IMR-90 (cell line): ENCODE data around the gene STAM2. TPM values are rescaled to one million over a fixed set of nuclear protein-coding genes. Genes with fewer than 3 reads are reported as not detected.

Experiments used
- ATAC-seq: fragments of 200-7000 bp; cut with Tn5 transposase; 2 replicates; pipeline ENCODE4 v1.9.1; 2020; ENCODE audit warnings: low read depth, mild to moderate bottlenecking, moderate library complexity
- BruUV-seq: library from RNA; stranded (reverse); fragments of 400-500 nt; replicated peaks from 2 replicates; lab custom pipeline; 2021; lab: Mats Ljungman, UMichigan
- CTCF ChIA-PET: fragments of 300-600 bp; formaldehyde crosslinking; extraction: SDS; loops from one replicate; lab custom pipeline; 2021; ENCODE audit warnings: antibody characterized with exemption; lab: Yijun Ruan, JAX
- POLR2A ChIA-PET: fragments of 300-600 bp; sonication (Branson Sonifier 250); formaldehyde crosslinking; loops from one replicate; lab custom pipeline; 2022; ENCODE audit warnings: antibody characterized with exemption; ENCODE audit not compliant: unreplicated experiment; lab: Charles Lee
- DNase-seq: peaks from one replicate; pipeline ENCODE4 v3.0.0; 2013
- H2AFZ ChIP-seq: replicated peaks from 2 replicates; pipeline ENCODE3; 2013; ENCODE audit warnings: low read length, mild to moderate bottlenecking; ENCODE audit not compliant: poor library complexity
- H2AK5ac ChIP-seq: 2 replicates; pipeline ENCODE4 v1.6.1; 2013; ENCODE audit warnings: low read depth, low read length, inconsistent platforms
- H2AK9ac ChIP-seq: replicated peaks from 2 replicates; pipeline ENCODE3; 2013; ENCODE audit warnings: mild to moderate bottlenecking, low read depth, low read length, moderate library complexity; ENCODE audit not compliant: poor library complexity
- H2BK120ac ChIP-seq: 2 replicates; pipeline ENCODE4 v1.6.1; 2013; ENCODE audit warnings: low read depth, low read length, inconsistent platforms
- H2BK15ac ChIP-seq: 3 replicates; pipeline ENCODE4 v1.6.1; 2013; ENCODE audit warnings: low read depth, low read length, inconsistent platforms
- H2BK20ac ChIP-seq: 2 replicates; pipeline ENCODE4 v1.6.1; 2013; ENCODE audit warnings: low read depth, mild to moderate bottlenecking, inconsistent platforms, low read length, moderate library complexity
- H2BK5ac ChIP-seq: 2 replicates; pipeline ENCODE4 v1.6.1; 2013; ENCODE audit warnings: mild to moderate bottlenecking, low read depth, low read length, inconsistent platforms; ENCODE audit not compliant: poor library complexity, severe bottlenecking
- H3K14ac ChIP-seq: replicated peaks from 2 replicates; pipeline ENCODE4 v1.6.1; 2013; ENCODE audit warnings: low read depth, low read length, inconsistent platforms
- H3K18ac ChIP-seq: 2 replicates; pipeline ENCODE4 v1.6.1; 2013; ENCODE audit warnings: low read depth, low read length, control low read depth
- H3K23ac ChIP-seq: 2 replicates; pipeline ENCODE4 v1.6.1; 2013; ENCODE audit warnings: low read depth, low read length, inconsistent platforms
- H3K27ac ChIP-seq: 2 replicates; pipeline ENCODE4 v1.5.1; 2013; ENCODE audit warnings: mild to moderate bottlenecking, control low read depth, low read length; ENCODE audit not compliant: insufficient read depth
- H3K27me3 ChIP-seq: 2 replicates; pipeline ENCODE4 v1.6.1; 2013; ENCODE audit warnings: low read length; ENCODE audit not compliant: control insufficient read depth, insufficient read depth
- H3K36me3 ChIP-seq: 2 replicates; pipeline ENCODE4 v1.6.1; 2013; ENCODE audit warnings: low read length, mixed read lengths; ENCODE audit not compliant: control insufficient read depth, insufficient read depth
- H3K4ac ChIP-seq: 2 replicates; pipeline ENCODE4 v1.6.1; 2013; ENCODE audit warnings: low read depth, low read length, inconsistent platforms
- H3K4me1 ChIP-seq: 2 replicates; pipeline ENCODE4 v1.6.1; 2013; ENCODE audit warnings: low read length, mixed read lengths; ENCODE audit not compliant: control insufficient read depth, insufficient read depth
- H3K4me2 ChIP-seq: 2 replicates; pipeline ENCODE4 v1.6.1; 2013; ENCODE audit warnings: low read depth, mild to moderate bottlenecking, control low read depth, low read length, moderate library complexity
- H3K4me3 ChIP-seq: 2 replicates; pipeline ENCODE4 v1.5.1; 2013; ENCODE audit warnings: low read depth, mild to moderate bottlenecking, control low read depth, low read length, moderate library complexity; ENCODE audit not compliant: insufficient read depth
- H3K56ac ChIP-seq: 2 replicates; pipeline ENCODE4 v1.6.1; 2013; ENCODE audit warnings: low read length, inconsistent platforms; ENCODE audit not compliant: insufficient read depth; ENCODE audit errors: extremely low read depth
- H3K79me1 ChIP-seq, 2 experiments: 2 replicates each; pipeline ENCODE4 v1.6.1; 2013; ENCODE audit warnings: low read length in 2 of 2, inconsistent platforms in 1 of 2, low read depth in 1 of 2
- H3K9ac ChIP-seq: 2 replicates; pipeline ENCODE4 v1.6.1; 2013; ENCODE audit warnings: low read depth, low read length, control low read depth
- H3K9me1 ChIP-seq: 2 replicates; pipeline ENCODE4 v1.6.1; 2013; ENCODE audit warnings: low read length, inconsistent platforms; ENCODE audit not compliant: insufficient read depth
- H3K9me3 ChIP-seq: 2 replicates; pipeline ENCODE4 v1.6.1; 2013; ENCODE audit warnings: low read length; ENCODE audit not compliant: control insufficient read depth, insufficient read depth
- H4K20me1 ChIP-seq: 2 replicates; pipeline ENCODE4 v1.6.1; 2013; ENCODE audit warnings: low read length, inconsistent platforms; ENCODE audit not compliant: insufficient read depth
- H4K5ac ChIP-seq: 2 replicates; pipeline ENCODE4 v1.6.1; 2013; ENCODE audit warnings: mild to moderate bottlenecking, low read depth, low read length, control low read depth
- H4K8ac ChIP-seq, 2 experiments: 2 replicates each; pipeline ENCODE4 v1.6.1; 2013; ENCODE audit warnings: low read depth in 2 of 2, low read length in 2 of 2, control low read depth in 1 of 2, inconsistent platforms in 1 of 2
- H4K91ac ChIP-seq: 2 replicates; pipeline ENCODE4 v1.6.1; 2013; ENCODE audit warnings: low read depth, low read length, inconsistent platforms; ENCODE audit not compliant: insufficient read depth
- CTCF ChIP-seq: conservative IDR thresholded peaks from 2 replicates; pipeline ENCODE4 v1.5.1; 2012; ENCODE audit warnings: mild to moderate bottlenecking, low read depth, low read length, improper control_type of control experiment
- MXI1 ChIP-seq: IDR thresholded peaks from 2 replicates; pipeline ENCODE4 v1.6.1; 2012; ENCODE audit warnings: low read depth, mild to moderate bottlenecking, low read length, moderate library complexity, borderline replicate concordance
- WGBS, 2 experiments: methylation state at CpG; one replicate each; pipeline versions ENCODE4 v1.1.5 to v1.1.7; 2013; ENCODE audit warnings: missing lambda C conversion rate in 2 of 2; ENCODE audit not compliant: insufficient read length in 1 of 2; ENCODE audit errors: extremely low coverage in 2 of 2; 5-methylcytosine and 5-hydroxymethylcytosine counted together
- dilution Hi-C: fragments of 300-500 bp; cut with HindIII; formaldehyde crosslinking; loops from one replicate; pipeline ENCODE4 v1.14.3; 2018; ENCODE audit warnings: low sequenced_read_pairs; ENCODE audit not compliant: unreplicated experiment
- in situ Hi-C: fragments of 300-500 bp; cut with MboI; formaldehyde crosslinking; loops from 3 replicates; pipeline ENCODE4 v1.14.3; 2019; ENCODE audit warnings: low sequenced_read_pairs, inconsistent platforms, mixed read lengths
- intact Hi-C: fragments of 100-400 bp; cut with micrococcal nuclease; formaldehyde crosslinking; loops from 2 replicates; pipeline ENCODE4 v1.10.0; 2022
- polyA plus RNA-seq, 3 experiments: library from polyadenylated mRNA; depleted of rRNA; stranded (reverse); fragments of >200 nt; gene quantifications; 2 replicates each; pipeline ENCODE4 v1.2.3, GENCODE V29; 2012; ENCODE audit warnings: low replicate concordance in 1 of 3
- total RNA-seq: library from RNA; depleted of rRNA; stranded (reverse); fragments of >200 nt; gene quantifications from 2 replicates; pipeline ENCODE4 v1.2.3, GENCODE V29; 2012

Gene STAM2
- total and polyA plus RNA-seq, 2 of the 4 experiments (the other 2 are of a cell fraction) = 12.5 to 29.2 TPM

GRCh38 chr2:152201466-152201830 lies 25.9 kb upstream of the STAM2 start:
- ChIA-PET POLR2A (no interaction called here), CTCF (interaction anchor here (0.9 kb wide), 1 partner anchor 434 kb away, joined by 4 read pairs; no protein-coding TSS in a partner anchor)
- DNase-seq (no peak), ATAC-seq (no peak)
- BruUV-seq = no TSS peak
- Histone ChIP-seq H3K4me2 (no peak overlapping the region), H2BK120ac (peak overlapping the region; percentile 64; the same call in 1 of the 2 replicates), H3K27ac (no peak overlapping the region), H3K36me3 (no peaks in the 10 kb centered on the region), H3K4me1 (no peaks in the 10 kb centered on the region), H3K79me1 (no peaks in the 10 kb centered on the region), H3K18ac (peak overlapping the region; percentile 71), H2BK5ac (no peak overlapping the region), H3K27me3 (no peaks in the 10 kb centered on the region), H3K4ac (peak overlapping the region; percentile 83), H2AFZ (no peak overlapping the region), H3K9me1 (no peaks in the 10 kb centered on the region; the same call in 1 of the 2 replicates), H3K9me3 (no peaks in the 10 kb centered on the region), H4K8ac (no peak overlapping the region), H4K5ac (no peak overlapping the region), H4K91ac (no peak overlapping the region), H3K9ac (no peak overlapping the region), H3K4me3 (no peak overlapping the region), H2AK5ac (peak overlapping the region; percentile 87; the same call in 1 of the 2 replicates), H2BK15ac (no peak overlapping the region), H3K14ac (peak overlapping the region; percentile 67), H4K20me1 (no peaks in the 10 kb centered on the region), H2AK9ac (no peak overlapping the region), H2BK20ac (peak overlapping the region; percentile 85), H3K56ac (no peak overlapping the region), H3K23ac (peak overlapping the region; percentile 55; the same call in 1 of the 2 replicates)
- WGBS, 2 experiments = no CpG with 5 or more reads among the region's 2 CpGs
- TF ChIP-seq MXI1 = no peak
- no peak for TF ChIP-seq CTCF
- intact Hi-C loops = no loop called here
- in situ Hi-C loops = loop anchor here (5.0 kb wide), 1 partner anchor 131 kb away; no protein-coding TSS in a partner anchor
- dilution Hi-C loops = no loop called here
